ENCODE data around the gene TECR. TPM values are rescaled to one million over a fixed set of nuclear protein-coding genes. Genes with fewer than 3 reads are reported as not detected.

Gene TECR
- polyA plus RNA-seq, 1 donor from 2014 or later: 31.4 TPM

GRCh38 chr19:14561847-14562351 is 32.5 kb downstream of the TECR start:
- Histone ChIP-seq H3K79me2 (replicated peaks; ENCODE audit: insufficient read depth, low read length) (no peaks in the 10 kb centered on the region), H3K27ac (ENCODE audit: low read length) (no peak overlapping the region), H3K4me3 (ENCODE audit: low read length) (no peak overlapping the region), H3F3A (ENCODE audit: insufficient read depth, low read length, poor library complexity, severe bottlenecking) (no peaks in the 10 kb centered on the region), H2AFZ (ENCODE audit: low read depth, low read length) (no peak overlapping the region), H3K27me3 (ENCODE audit: insufficient read depth, low read depth, low read length) (no peaks in the 10 kb centered on the region), H3K9me2 (ENCODE audit: insufficient read depth, low read length) (no peaks in the 10 kb centered on the region), H3K36me3 (ENCODE audit: insufficient read depth, low read length) (no peaks in the 10 kb centered on the region), H4K20me1 (ENCODE audit: insufficient read depth) (no peaks in the 10 kb centered on the region), H3K9me3 (ENCODE audit: low read length) (no peaks in the 10 kb centered on the region), H3K9ac (ENCODE audit: low read length) (no peak overlapping the region), H3K4me2 (ENCODE audit: low read length) (no peak overlapping the region)
- TF ChIP-seq POLR2AphosphoS5 (IDR thresholded peaks at IDR 0.05) (no peak), SMC3 (conservative IDR thresholded peaks at IDR 0.05; ENCODE audit: poor library complexity) (no peak), REST (IDR thresholded peaks at IDR 0.05; ENCODE audit: borderline replicate concordance) (no peak), EZH2 (IDR thresholded peaks at IDR 0.05; ENCODE audit: borderline replicate concordance, insufficient read depth, low read length, poor library complexity, severe bottlenecking) (no peak), RAD21 (conservative IDR thresholded peaks at IDR 0.05) (no peak), TAF1 (IDR thresholded peaks at IDR 0.05; ENCODE audit: low read depth) (no peak)

GRCh38 chr19:14562660-14563589 is 33.5 kb downstream of the TECR start:
- Histone ChIP-seq H3K9me3 (ENCODE audit: low read length) (no peaks in the 10 kb centered on the region), H2AFZ (ENCODE audit: low read depth, low read length) (no peak overlapping the region), H3K27ac (ENCODE audit: low read length) (no peak overlapping the region), H3K27me3 (ENCODE audit: insufficient read depth, low read depth, low read length) (no peaks in the 10 kb centered on the region), H3K9me2 (ENCODE audit: insufficient read depth, low read length) (no peaks in the 10 kb centered on the region), H3K9ac (ENCODE audit: low read length) (no peak overlapping the region), H3F3A (ENCODE audit: insufficient read depth, low read length, poor library complexity, severe bottlenecking) (no peaks in the 10 kb centered on the region), H3K4me2 (ENCODE audit: low read length) (no peak overlapping the region), H4K20me1 (ENCODE audit: insufficient read depth) (no peaks in the 10 kb centered on the region), H3K4me3 (ENCODE audit: low read length) (no peak overlapping the region), H3K36me3 (ENCODE audit: insufficient read depth, low read length) (no peaks in the 10 kb centered on the region), H3K79me2 (replicated peaks; ENCODE audit: insufficient read depth, low read length) (no peaks in the 10 kb centered on the region)
- TF ChIP-seq MXI1 (conservative IDR thresholded peaks at IDR 0.05; ENCODE audit: poor library complexity, severe bottlenecking): no peak
- no peak for TF ChIP-seq SMC3 (conservative IDR thresholded peaks at IDR 0.05; ENCODE audit: poor library complexity)
- TF ChIP-seq POLR2AphosphoS5 (IDR thresholded peaks at IDR 0.05): no peak

- Histone ChIP-seq H3K36me3 (ENCODE audit: insufficient read depth, low read length) (no peaks in the 10 kb centered on the region), H3F3A (ENCODE audit: insufficient read depth, low read length, poor library complexity, severe bottlenecking) (no peaks in the 10 kb centered on the region), H3K4me2 (ENCODE audit: low read length) (no peak overlapping the region), H3K79me2 (replicated peaks; ENCODE audit: insufficient read depth, low read length) (no peaks in the 10 kb centered on the region), H3K9ac (ENCODE audit: low read length) (no peak overlapping the region), H2AFZ (ENCODE audit: low read depth, low read length) (no peak overlapping the region), H3K9me2 (ENCODE audit: insufficient read depth, low read length) (no peaks in the 10 kb centered on the region), H3K4me3 (ENCODE audit: low read length) (no peak overlapping the region), H4K20me1 (ENCODE audit: insufficient read depth) (no peaks in the 10 kb centered on the region), H3K9me3 (ENCODE audit: low read length) (no peaks in the 10 kb centered on the region), H3K27me3 (ENCODE audit: insufficient read depth, low read depth, low read length) (no peaks in the 10 kb centered on the region), H3K27ac (ENCODE audit: low read length) (no peak overlapping the region)
- TF ChIP-seq POLR2AphosphoS5 (IDR thresholded peaks at IDR 0.05) (no peak), EZH2 (IDR thresholded peaks at IDR 0.05; ENCODE audit: borderline replicate concordance, insufficient read depth, low read length, poor library complexity, severe bottlenecking) (no peak), REST (IDR thresholded peaks at IDR 0.05; ENCODE audit: borderline replicate concordance) (no peak), RAD21 (conservative IDR thresholded peaks at IDR 0.05) (no peak), CTCF (IDR thresholded peaks at IDR 0.05; ENCODE audit: poor library complexity, severe bottlenecking) (no peak), SMC3 (conservative IDR thresholded peaks at IDR 0.05; ENCODE audit: poor library complexity) (no peak), MXI1 (conservative IDR thresholded peaks at IDR 0.05; ENCODE audit: poor library complexity, severe bottlenecking) (no peak), TAF1 (IDR thresholded peaks at IDR 0.05; ENCODE audit: low read depth) (no peak), EP300 (conservative IDR thresholded peaks at IDR 0.05; ENCODE audit: poor library complexity, severe bottlenecking) (no peak)
Observed at GRCh38 chr19:14563590-14563926, 34.2 kb downstream of the TECR start.
